DOHH2 (cell line): ENCODE measurements around the gene IL4.

ENCODE experiments used
- H3F3A ChIP-seq: fragments of 200-600 bp; sonication (generic), shearing (Covaris generic); 2 replicates; pipeline ENCODE4 v1.6.0; 2016; ENCODE audit warnings: antibody characterized with exemption, mild to moderate bottlenecking; ENCODE audit not compliant: control insufficient read depth, insufficient read depth
- H3K27ac ChIP-seq: fragments of 200-600 bp; sonication (generic); 2 replicates; pipeline ENCODE4 v1.5.1; 2014; ENCODE audit warnings: low read depth, mild to moderate bottlenecking, low read length, moderate library complexity
- H3K27me3 ChIP-seq: fragments of 200-600 bp; sonication (generic); 2 replicates; pipeline ENCODE4 v1.6.1; 2014; ENCODE audit warnings: mild to moderate bottlenecking, low read length, mixed read lengths; ENCODE audit not compliant: control insufficient read depth
- H3K36me3 ChIP-seq: fragments of 200-600 bp; sonication (generic); 2 replicates; pipeline ENCODE4 v1.6.1; 2014; ENCODE audit warnings: mild to moderate bottlenecking, low read length, moderate library complexity, mixed read lengths; ENCODE audit not compliant: control insufficient read depth
- H3K4me1 ChIP-seq: fragments of 200-600 bp; sonication (generic); 2 replicates; pipeline ENCODE4 v1.6.1; 2014; ENCODE audit warnings: mild to moderate bottlenecking, low read length, mixed read lengths; ENCODE audit not compliant: control insufficient read depth
- H3K4me2 ChIP-seq: fragments of 200-600 bp; sonication (generic); 2 replicates; pipeline ENCODE4 v1.6.0; 2014; ENCODE audit warnings: mild to moderate bottlenecking, low read length, moderate library complexity
- H3K4me3 ChIP-seq: fragments of 200-600 bp; sonication (generic); 2 replicates; pipeline ENCODE4 v1.5.1; 2014; ENCODE audit warnings: mild to moderate bottlenecking, low read length, mixed read lengths
- H3K79me2 ChIP-seq: fragments of 200-600 bp; sonication (generic); 2 replicates; pipeline ENCODE4 v1.6.1; 2014; ENCODE audit warnings: mild to moderate bottlenecking, low read length, mixed read lengths; ENCODE audit not compliant: control insufficient read depth
- H3K9me2 ChIP-seq: fragments of 200-600 bp; sonication (generic); replicated peaks from 2 replicates; pipeline ENCODE4 v1.6.1; 2014; ENCODE audit warnings: mild to moderate bottlenecking, low read length, mixed read lengths; ENCODE audit not compliant: control insufficient read depth
- H3K9me3 ChIP-seq: fragments of 200-600 bp; sonication (generic); 2 replicates; pipeline ENCODE4 v1.6.1; 2014; ENCODE audit warnings: antibody characterized with exemption, low read length, mixed read lengths; ENCODE audit not compliant: control insufficient read depth, insufficient read depth
- H4K20me1 ChIP-seq: fragments of 200-600 bp; sonication (generic); 2 replicates; pipeline ENCODE4 v1.6.0; 2014; ENCODE audit warnings: low read depth, mild to moderate bottlenecking, antibody characterized with exemption, low read length, moderate library complexity; ENCODE audit not compliant: control insufficient read depth, insufficient read depth
- EZH2phosphoT487 ChIP-seq: fragments of 200-600 bp; sonication (generic); IDR thresholded peaks from 2 replicates; pipeline ENCODE4 v1.6.1; 2017; ENCODE audit warnings: borderline replicate concordance, mild to moderate bottlenecking, antibody characterized with exemption, low read length, moderate library complexity, mixed read lengths
- TF ChIP-seq, protein P1 (sequence below): fragments of 200-600 bp; sonication (generic); IDR thresholded peaks from one replicate; pipeline ENCODE4 v1.5.1; 2014; ENCODE audit warnings: antibody characterized with exemption, mild to moderate bottlenecking, low read depth, low read length; ENCODE audit not compliant: poor library complexity, severe bottlenecking

Gene IL4

DNA sequence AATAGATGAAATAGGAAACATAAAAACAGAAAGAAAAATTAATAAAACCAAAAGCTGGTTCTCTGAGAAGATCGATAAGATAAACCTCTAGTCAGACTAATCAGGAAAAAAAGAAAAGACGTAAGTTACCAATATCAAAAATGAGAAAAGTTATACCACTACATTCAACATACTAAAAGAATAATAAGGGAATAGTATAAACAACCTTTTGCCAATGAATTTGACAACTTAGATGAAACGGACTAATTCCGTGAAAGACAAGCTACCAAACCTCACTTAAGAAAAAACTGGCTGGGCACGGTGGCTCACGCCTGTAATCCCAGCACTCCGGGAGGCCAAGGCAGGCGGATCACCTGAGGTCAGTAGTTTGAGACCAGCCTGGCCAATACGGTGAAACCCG, 56.1 kb downstream of the IL4 start:
- no peak overlapping the region for H3K4me3 ChIP-seq
- no peaks in the 10 kb centered on the region for H3K9me2 ChIP-seq
- no peak overlapping the region for H3K27ac ChIP-seq
- no peak overlapping the region for H3K4me2 ChIP-seq
- no peaks in the 10 kb centered on the region for H3K4me1 ChIP-seq
- no peak for TF ChIP-seq EZH2phosphoT487
- TF ChIP-seq, protein P1, sequence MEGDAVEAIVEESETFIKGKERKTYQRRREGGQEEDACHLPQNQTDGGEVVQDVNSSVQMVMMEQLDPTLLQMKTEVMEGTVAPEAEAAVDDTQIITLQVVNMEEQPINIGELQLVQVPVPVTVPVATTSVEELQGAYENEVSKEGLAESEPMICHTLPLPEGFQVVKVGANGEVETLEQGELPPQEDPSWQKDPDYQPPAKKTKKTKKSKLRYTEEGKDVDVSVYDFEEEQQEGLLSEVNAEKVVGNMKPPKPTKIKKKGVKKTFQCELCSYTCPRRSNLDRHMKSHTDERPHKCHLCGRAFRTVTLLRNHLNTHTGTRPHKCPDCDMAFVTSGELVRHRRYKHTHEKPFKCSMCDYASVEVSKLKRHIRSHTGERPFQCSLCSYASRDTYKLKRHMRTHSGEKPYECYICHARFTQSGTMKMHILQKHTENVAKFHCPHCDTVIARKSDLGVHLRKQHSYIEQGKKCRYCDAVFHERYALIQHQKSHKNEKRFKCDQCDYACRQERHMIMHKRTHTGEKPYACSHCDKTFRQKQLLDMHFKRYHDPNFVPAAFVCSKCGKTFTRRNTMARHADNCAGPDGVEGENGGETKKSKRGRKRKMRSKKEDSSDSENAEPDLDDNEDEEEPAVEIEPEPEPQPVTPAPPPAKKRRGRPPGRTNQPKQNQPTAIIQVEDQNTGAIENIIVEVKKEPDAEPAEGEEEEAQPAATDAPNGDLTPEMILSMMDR = no peak
- H3K79me2 ChIP-seq = no peaks in the 10 kb centered on the region
- no peaks in the 10 kb centered on the region for H3K27me3 ChIP-seq
- H4K20me1 ChIP-seq = no peaks in the 10 kb centered on the region
- H3K9me3 ChIP-seq = no peaks in the 10 kb centered on the region
- H3K36me3 ChIP-seq = 0 out of 2 replicates have a peak, but pooled peaks cover 3% of the 10 kb centered on the region
- H3F3A ChIP-seq = 0 out of 2 replicates have a peak, but pooled peaks cover 3% of the 10 kb centered on the region
